ENCODE measurements around the gene DMRT2.

- TF ChIP-seq, protein P1, sequence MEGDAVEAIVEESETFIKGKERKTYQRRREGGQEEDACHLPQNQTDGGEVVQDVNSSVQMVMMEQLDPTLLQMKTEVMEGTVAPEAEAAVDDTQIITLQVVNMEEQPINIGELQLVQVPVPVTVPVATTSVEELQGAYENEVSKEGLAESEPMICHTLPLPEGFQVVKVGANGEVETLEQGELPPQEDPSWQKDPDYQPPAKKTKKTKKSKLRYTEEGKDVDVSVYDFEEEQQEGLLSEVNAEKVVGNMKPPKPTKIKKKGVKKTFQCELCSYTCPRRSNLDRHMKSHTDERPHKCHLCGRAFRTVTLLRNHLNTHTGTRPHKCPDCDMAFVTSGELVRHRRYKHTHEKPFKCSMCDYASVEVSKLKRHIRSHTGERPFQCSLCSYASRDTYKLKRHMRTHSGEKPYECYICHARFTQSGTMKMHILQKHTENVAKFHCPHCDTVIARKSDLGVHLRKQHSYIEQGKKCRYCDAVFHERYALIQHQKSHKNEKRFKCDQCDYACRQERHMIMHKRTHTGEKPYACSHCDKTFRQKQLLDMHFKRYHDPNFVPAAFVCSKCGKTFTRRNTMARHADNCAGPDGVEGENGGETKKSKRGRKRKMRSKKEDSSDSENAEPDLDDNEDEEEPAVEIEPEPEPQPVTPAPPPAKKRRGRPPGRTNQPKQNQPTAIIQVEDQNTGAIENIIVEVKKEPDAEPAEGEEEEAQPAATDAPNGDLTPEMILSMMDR (IDR thresholded peaks at IDR 0.05) = no peak
- TF ChIP-seq POLR2A (IDR thresholded peaks at IDR 0.05) (no peak), POLR2AphosphoS5 (IDR thresholded peaks at IDR 0.05) (no peak), EP300 (IDR thresholded peaks at IDR 0.05) (no peak)
Observed at GRCh38 chr9:1026219-1026618, 23.9 kb upstream of the DMRT2 start.
